Measurements from ENCODE around the gene ELP5.
A peak's percentile ranks its signal among the peaks of the same experiment; 100 is the strongest.

Gene ELP5

DNA sequence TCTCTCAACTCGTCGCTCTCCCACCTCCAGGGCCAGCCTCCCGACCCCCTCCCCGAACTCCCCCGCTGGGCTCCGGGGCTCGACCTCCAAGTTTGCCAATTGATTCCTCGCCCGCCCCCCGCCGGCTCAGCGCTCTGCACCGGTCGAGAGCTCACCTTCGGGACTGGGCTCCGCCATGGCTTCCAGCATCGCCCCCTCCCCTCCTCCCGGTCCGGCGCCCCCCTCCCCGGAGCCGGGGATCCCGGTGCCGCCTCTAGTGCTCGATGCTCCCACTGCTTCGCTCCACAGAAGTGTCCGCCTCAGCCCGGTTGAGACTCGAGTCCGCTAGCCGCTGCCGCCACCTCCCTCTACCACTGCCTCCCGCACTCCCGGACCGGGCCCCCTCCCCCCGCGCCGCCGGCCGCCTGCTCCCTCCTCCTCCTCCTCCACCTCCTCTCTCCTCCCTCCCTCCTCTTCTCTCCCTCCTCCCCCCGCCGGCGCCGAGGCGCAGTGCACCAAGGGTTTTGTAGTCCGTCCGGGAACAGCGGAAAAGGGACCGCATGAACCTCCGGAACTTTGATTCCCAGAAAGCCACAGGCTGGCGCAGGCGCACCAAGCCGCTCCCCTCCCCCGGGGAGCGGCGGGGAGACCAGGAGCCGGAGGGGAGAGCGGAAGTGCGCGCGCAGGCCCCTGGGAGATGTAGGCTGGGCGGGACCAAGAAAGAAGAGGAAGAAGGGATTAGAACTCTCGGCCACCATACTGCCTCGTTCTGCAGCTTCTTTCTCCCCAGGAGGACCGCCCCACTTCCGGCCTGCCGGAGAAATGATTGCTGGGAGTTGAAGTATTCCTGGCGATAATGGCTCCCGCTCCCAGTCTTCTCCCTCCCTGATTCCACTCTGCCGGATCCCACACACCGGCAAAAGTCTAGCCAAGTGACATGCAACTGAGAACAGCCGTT is 12.7 kb upstream of the ELP5 start, which contains the start of gene PHF23:
Gene PHF23 (minus strand): TSS at position 367 of the 937 bp plus-strand sequence. CDS start 178 bp downstream, at position 189.
- peak within 1 kb of the TSS; percentile 95 for H3K27ac ChIP-seq
- CTCF ChIA-PET, result interaction anchor here (0.6 to 1.4 kb wide), 4 partner anchors 12 to 497 kb away, joined by 3 to 9 read pairs (median 4); partner anchors contain the start of genes CTDNEP1 and ELP5
- no peak for TF ChIP-seq CTCF (conservative IDR thresholded peaks at IDR 0.05; ENCODE audit: low read depth)

GRCh38 chr17:7240375-7240774 is 11.6 kb upstream of the ELP5 start:
- POLR2A ChIA-PET (ENCODE audit: low non-redundant PET), result no interaction called here
- CTCF ChIA-PET, result no interaction called here
- peak overlapping the region; percentile 90; the same call in 1 of the 2 replicates for H3K27ac ChIP-seq

More for the DNA sequence above, 12.7 kb upstream of the ELP5 start, which contains the start of gene PHF23:
- POLR2A ChIA-PET (ENCODE audit: low non-redundant PET), result interaction anchor here (0.8 to 1.2 kb wide), 2 partner anchors 19 to 193 kb away, joined by 3 to 6 read pairs; partner anchors contain the start of gene ACADVL
- peak; percentile 99 for DNase-seq (ENCODE audit: low spot score)

DNA sequence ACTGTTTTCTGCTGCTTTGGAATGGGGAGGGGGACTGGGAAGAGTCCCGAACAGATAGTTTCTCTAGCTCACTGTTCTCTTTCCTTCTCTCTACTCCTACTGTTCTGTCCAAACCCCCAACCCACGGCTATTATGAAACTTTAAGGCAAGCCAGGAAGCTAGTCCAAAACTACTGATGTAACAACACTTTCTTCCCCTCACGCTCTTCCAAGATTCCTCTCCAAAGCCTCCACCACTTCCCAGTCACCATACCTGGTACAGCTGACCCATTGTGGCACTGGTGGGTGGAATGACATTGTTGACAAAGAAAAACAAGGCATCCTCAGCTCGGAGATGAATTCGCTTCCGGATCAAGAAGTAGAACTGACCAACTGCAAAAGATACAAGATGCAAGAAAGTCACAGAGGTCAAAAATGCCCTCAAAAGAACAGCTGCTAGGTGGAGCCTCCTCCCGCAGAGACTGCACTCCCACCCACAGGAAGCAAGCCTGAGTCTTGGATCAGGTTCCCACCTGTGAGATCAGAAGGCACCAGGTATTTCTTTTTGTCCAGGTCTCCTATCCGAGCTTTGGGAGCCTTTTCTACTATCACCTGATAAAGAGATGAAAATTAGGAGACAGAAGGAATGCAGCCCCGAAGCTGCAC is 10.8 kb upstream of the ELP5 start:
- no peak for TF ChIP-seq CTCF (conservative IDR thresholded peaks at IDR 0.05; ENCODE audit: low read depth)
- DNase-seq (ENCODE audit: low spot score), result no peak
- ChIA-PET POLR2A (ENCODE audit: low non-redundant PET) (interaction anchor here (0.7 to 1.3 kb wide), 3 partner anchors 9 to 100 kb away, joined by 3 to 6 read pairs (median 4); no protein-coding TSS in a partner anchor), CTCF (interaction anchor here (0.9 kb wide), 1 partner anchor 9 kb away, joined by 5 read pairs; no protein-coding TSS in a partner anchor)
- H3K27ac ChIP-seq, result peak overlapping the region; percentile 90

More at GRCh38 chr17:7240375-7240774, 11.6 kb upstream of the ELP5 start:
- no peak for TF ChIP-seq CTCF (conservative IDR thresholded peaks at IDR 0.05; ENCODE audit: low read depth)
- DNase-seq (ENCODE audit: low spot score), result no peak

- peak within 1 kb of the TSS; percentile 90 for H3K27ac ChIP-seq
- TF ChIP-seq CTCF (conservative IDR thresholded peaks at IDR 0.05; ENCODE audit: low read depth), result no peak
- CTCF ChIA-PET, result interaction anchor here (0.9 to 1.0 kb wide), 2 partner anchors 8 to 55 kb away, joined by 5 read pairs; no protein-coding TSS in a partner anchor
- DNase-seq (ENCODE audit: low spot score), result peak; percentile 85
- POLR2A ChIA-PET (ENCODE audit: low non-redundant PET), result interaction anchor here (0.5 to 1.3 kb wide), 7 partner anchors 9 to 238 kb away, joined by 3 to 6 read pairs (median 4); no protein-coding TSS in a partner anchor
Observed at GRCh38 chr17:7241783-7242716, 10.0 kb upstream of the ELP5 start, which contains the start of gene GABARAP. GABARAP (minus strand) TSS chr17:7242449; CDS start chr17:7242330, 119 bp downstream.

DNA sequence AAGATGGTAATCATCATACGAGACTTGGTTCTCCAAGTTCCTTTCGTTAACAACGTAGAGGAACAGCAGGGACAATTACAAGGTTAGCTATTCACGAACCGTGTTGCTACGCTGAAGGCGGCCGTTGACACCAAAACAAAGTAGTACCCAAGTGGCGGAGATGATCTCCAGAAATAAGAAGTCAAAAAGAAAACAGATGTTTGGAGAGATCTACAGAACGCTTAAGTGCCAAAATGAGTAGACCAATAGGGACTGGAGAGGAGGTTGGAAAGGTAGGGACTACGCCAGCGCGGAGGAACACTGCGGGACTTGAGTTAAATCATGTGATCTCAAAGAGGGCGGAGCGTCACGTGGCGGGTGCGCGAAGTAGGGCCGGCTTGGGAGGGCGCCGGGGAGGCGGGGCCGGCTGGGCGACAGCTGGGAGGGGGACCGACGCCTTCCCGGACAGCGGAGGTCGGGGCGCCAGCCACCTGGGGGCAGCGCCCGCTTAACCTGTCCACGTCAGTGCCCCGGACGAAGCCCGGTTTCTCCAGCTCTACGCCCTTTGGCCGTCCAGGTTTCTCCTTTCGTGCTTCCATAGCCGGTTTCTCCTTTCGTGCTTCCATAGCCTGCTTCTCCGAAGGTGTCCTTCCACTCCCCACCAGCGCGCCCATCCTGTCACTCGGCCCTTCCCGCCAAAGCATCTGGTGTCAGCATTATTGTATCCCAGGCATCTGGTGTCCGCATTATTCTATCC is 9.1 kb upstream of the ELP5 start:
- peak; percentile 71 for DNase-seq (ENCODE audit: low spot score)
- no peak for TF ChIP-seq CTCF (conservative IDR thresholded peaks at IDR 0.05; ENCODE audit: low read depth)
- ChIA-PET CTCF (interaction anchor here (0.6 to 1.0 kb wide), 2 partner anchors 54 to 237 kb away, joined by 5 to 6 read pairs; no protein-coding TSS in a partner anchor), POLR2A (ENCODE audit: low non-redundant PET) (interaction anchor here (0.8 to 1.3 kb wide), 3 partner anchors 8 to 211 kb away, joined by 3 to 4 read pairs (median 3); no protein-coding TSS in a partner anchor)
- peak overlapping the region; percentile 90 for H3K27ac ChIP-seq
